ENCODE measurements around the gene CDK14.
"Not testable (repeated sequence)": the region's sequence is repeated elsewhere in the genome, so short reads cannot be mapped to it uniquely, and the experiment has no call there.

Gene CDK14

DNA sequence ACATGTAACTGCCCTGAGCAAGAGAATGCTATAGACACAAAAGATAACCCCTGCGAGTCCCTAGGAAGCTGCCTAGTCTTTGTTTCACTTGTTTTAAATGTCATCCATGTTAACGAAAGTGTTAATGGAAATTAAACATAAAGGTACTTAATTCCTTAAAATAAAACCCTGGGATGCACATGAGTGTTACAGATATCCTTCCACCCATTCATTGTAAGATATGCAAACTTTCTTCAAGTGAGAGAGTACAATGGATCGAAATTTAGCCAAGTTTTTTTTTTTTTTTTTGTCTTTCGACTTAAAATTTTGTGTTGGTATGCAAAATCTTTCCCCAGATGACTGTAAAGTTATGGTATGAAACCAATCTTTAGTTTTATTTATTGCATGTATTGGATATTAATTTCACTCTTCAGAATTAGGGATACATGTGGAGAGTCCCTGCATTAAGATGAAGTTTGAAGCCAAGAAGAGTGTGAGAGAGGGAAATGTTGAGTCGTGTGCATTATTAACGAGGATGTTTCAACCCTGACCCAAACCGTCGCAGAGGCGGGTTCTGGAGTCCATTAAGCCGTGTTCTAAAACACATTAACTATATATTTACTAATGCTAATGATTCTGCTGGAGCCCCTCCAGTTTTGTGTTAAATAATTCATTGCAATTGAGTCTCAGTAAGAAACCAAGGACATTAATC, 1.6 kb downstream of the CDK14 start:
- no peak for DNase-seq

DNA sequence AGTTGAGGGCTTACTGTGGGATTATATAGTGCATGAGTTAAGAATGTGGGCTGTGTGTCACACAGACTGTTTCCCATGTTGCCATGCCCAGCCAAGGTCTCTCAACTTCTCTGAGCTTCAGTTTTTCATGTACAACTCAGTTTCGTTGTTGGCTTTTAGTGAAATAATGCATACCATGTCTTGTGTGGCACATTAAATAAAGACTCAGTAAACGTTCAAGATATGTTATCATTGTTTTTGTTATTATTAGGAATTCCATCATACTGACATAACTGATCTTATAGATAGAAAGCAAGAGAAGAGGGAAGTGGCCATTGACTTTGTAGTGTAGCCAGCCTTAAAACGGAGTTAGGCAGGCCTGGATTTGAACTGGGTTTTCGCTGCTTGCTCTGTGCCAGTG, 2.9 kb downstream of the CDK14 start:
- no peak for DNase-seq

DNA sequence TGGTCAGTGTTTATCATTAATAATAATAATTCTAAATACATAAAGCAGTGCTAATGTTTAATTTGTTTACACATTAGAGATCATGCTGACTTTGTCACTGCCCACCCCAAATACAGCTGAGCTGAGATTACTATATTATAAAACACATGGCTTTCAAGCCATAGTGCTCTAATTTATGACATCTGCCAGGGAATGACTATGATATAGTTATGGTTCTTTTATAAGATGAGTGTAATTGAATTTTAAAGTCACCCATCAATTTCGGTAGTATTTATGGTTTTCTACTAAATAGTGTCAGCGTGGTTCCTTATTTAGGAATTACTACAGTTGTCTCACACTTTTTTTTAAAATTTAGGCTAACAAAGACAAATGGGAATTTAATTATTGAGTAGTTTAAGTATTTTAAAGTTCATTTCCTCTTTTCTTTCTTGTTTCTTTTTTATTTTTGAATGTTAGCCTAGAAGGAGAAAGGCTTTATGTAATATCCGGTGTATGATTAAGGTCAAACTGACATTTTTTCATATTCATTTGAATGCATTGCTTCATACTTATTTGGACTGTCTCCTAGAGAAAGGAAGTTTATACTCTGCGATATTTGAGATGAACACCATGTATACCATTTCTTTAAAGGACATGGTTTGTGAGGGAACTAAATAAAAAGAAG, 3.9 kb downstream of the CDK14 start:
- DNase-seq: no peak

DNA sequence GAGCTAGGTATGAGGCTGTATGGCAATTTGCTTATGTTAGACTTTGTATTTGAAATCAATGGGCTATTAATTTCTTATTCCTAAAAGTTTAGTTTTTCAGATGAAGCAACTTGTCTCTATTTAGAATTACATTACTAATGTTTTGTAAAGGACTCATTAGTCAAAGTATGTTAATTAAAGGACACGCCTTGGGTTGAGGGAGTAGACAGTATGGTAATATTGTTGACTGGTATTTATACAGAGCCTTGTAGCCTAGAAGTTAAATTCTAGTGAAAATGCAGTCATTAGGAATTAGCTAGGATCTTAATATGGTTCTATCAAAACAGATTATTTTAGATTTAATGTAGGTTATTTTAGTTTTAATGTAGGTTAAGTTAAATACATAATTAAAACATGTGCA, 6.2 kb downstream of the CDK14 start:
- no peak for DNase-seq

DNA sequence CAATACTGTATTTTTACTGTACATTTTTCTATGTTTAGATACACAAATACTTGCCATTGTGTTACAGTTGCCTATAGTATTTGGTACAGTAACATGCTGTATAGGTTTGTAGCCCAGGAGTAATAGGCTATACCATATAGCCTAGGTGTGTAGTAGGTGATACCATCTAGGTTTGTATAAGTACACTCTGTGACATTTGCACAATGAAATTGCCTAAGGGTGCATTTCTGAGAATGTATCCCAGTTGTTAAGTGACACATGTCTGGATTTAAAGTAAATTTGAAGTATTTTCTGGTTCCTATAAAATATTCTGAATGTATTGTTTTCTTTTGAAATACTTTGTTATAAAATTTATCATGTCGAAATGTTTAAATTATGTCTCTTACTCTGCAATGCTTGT, 7.2 kb downstream of the CDK14 start:
- no peak for DNase-seq

DNA sequence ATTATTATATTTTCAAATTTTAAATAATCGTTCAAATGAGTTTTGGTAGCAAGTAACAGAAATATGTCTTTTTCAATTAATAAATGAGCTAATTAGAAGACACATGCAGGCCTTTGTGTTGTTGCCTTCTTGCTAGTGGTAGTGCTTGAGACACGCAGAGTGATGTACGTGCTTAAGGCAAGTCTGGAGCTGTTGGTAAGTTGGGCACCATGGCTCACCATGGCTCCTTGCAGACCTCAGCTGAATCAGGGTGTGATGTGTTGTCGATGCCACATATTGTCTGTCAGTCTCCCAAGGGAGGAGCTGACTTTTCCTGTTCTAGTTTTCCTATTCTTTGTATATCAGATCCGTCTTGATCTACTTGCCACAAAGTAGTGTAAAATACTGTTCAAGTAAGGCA, 8.3 kb downstream of the CDK14 start:
- no peak for DNase-seq

DNA sequence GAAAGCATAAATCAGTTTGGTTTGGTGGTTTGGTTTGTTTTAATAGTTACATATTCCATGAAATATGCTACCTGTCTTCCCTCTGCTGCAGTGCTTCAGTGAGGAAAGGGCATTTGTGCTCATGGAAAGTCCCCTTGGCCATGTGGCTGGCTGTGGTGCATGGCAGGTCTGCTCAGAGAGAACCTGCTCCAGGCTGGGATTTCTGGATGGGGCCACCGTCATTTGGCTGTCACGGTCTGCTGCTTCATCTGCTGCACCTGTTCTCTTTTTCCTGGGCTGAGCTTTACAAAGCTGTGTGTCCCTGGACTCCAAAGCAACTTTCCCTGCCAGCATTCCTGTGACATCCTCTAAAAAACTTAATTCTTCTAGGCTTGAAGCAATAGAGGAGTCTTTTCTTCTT, 8.9 kb downstream of the CDK14 start:
- no peak for DNase-seq

DNA sequence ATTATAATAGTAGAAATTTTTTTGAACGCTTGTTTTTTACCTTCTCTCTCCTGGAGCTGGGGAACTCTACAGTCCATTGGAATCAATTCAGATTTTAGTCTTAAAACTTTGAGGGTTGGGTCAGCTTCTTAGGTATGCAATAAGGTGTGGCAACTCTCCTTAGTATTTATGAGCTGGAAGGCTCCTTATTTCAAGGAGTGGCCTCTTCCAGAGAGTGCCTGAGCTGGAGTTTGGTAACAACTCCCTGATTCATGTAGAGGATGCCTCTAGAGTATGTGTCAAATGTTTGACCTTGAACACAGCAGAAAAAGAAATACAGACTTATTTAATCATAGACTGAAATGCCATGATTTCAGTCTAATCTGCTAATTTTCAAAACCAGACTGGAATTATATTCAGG, 11.1 kb downstream of the CDK14 start:
- DNase-seq: no peak

DNA sequence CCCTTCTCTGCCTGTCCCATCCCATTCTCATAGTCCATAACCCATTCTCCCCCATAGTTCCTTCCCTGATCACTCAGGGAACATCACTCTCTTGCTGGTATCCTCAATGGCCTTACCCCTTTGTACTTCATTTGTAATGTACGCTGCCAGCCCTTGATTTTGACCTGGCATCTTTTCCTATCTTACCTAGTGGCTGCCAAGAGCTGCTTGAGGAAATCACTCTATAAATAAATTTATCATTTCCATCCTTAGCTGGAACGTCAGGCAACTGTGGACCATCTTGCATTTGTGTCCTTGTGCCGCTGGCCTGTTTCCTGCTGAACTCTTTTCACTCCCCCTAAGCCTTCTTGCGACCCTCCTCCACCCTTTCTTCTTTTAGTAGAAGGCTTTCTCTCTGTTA, 14.0 kb downstream of the CDK14 start:
- no peak for DNase-seq

DNA sequence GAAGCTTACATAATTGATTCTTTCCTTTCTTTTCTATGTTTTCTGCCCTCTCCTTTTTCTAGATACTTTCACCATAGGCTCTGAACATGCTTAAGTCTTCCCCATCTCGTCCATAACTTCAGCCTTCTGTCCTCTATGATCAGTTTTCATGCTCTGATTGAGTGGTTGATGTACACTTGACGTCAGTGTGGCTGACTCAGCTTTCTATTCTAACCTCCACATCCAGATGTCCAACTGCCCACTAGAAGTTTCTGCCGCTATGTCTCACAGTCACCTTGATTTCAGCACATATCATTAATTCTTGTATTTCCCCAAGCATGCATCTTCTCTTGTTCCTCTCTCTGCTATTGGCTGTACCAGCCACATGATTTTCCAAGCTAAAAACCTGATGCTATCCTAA, 15.0 kb downstream of the CDK14 start:
- DNase-seq: no peak

DNA sequence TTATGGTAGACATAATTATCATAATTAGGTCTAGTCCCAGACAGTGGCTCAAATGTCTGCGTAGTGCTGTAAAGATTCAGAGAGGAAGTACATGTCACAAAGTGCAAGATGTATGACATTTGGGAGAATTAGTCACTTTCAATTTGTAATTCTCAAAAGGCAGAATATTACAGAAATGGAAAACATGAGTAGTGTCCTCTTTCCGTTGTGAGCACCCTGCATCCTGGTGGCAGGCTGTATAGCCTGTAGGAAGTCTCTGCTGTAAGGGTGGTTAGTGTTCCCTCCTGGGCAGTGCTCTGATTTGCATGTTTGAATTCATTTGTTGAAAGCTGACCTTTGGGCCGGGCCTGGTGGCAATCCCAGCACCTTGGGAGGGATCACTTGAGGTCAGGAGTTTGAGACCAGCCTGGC, 17.0 kb downstream of the CDK14 start:
- DNase-seq: peak; percentile 6

DNA sequence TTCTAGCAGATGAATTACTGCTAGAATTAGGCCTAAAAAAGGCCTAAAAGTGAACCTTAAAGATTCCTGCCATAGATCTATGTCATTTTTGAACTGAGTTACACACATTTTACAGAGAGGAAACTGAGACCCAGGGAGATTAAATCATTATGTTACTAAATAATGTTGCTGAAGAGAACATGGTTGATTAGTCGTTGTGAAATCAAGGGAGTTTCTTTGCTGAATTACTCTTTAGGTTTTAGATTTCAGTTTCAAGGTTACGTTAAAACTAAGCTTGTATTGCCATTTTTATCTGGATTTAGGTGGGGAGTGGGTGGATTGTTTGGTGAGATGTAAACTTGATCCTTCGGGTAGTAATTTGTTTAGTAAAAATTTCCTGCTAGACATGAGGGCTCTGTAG, 21.3 kb downstream of the CDK14 start:
- DNase-seq: no peak

DNA sequence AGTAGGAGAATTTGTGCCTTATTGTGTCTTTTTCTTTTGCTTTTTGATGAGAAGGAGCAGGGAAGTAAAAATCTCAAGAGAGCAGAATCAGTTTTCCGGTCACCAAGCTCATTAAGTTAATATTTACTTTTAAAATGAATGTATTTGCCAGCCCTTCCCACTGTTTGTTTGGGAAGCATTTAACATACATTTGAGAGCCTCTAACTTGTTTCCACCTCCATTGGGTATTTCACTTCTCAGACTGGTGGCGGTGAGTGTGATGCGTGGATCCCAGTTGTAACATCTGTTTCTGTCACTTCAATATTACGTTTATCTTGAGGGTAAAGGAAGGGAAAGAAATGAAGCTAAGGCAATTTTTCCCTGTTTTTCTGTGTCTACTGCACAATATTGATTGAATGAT, 22.8 kb downstream of the CDK14 start:
- no peak for DNase-seq

DNA sequence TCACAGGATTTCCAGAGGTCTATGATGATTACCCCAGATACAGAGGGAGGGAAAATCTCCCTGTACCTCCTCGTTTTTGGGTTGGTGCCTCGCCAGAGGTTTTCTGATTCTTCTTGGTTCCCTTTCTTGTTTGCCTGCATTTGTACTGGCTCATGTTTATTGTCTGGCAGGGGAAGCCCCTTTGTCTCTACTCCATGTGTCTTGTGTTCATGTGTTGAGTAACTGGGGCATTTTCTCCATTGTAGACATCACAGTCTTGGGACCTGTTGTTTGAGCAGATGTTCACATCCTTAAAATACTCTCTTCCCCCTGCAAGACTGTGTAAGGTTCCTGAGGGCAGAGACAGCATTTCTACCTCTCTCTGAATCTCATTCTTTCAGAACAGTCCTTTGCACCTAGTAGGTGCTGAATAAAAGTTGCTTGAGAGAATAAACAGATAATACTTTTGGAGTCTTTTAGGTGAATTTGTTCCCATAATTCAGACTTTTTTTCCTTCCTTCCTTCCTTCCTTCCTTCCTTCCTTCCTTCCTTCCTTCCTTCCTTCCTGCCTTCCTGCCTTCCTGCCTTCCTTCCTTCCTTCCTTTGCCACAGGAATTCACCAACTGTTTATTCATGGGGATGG, 25.1 kb downstream of the CDK14 start:
- no peak for DNase-seq

DNA sequence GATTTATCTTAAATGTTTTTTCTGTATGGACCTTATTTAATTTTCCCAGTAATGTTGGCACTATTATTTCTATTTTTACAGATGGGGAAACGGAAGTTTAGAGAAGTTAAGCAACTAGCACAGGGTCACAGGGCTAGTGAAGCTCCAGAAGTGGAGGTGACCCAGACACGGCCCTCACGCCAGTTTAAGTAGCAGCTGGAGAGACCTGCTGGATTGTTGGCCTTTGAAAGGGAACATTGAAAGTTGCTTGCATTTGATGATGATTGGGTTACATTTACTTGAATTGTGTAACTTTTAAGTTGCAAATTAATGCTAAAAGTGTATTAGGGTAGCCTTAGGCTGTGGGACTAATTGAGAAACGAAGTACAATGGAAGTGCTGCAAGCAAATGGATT, 25.6 kb downstream of the CDK14 start:
- no peak for DNase-seq

DNA sequence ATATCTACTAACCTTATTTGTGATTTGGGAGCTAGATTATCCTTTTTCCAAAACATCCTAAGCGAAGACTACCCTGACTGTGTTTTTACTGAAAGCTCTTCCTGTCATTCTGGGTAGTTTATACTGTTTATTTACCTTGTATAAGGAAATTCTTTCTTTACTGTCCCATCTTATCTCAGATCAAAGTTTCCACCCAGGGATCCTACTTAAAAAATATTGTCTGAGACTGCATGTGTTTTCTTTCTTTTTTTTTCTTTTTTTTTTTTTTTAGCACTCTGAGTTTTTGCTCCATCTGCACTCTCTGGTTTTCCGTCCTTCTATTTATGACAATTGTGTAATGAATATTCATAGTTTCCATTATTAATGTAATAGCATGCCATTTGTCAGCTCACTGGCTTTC, 26.5 kb downstream of the CDK14 start:
- no peak for DNase-seq

DNA sequence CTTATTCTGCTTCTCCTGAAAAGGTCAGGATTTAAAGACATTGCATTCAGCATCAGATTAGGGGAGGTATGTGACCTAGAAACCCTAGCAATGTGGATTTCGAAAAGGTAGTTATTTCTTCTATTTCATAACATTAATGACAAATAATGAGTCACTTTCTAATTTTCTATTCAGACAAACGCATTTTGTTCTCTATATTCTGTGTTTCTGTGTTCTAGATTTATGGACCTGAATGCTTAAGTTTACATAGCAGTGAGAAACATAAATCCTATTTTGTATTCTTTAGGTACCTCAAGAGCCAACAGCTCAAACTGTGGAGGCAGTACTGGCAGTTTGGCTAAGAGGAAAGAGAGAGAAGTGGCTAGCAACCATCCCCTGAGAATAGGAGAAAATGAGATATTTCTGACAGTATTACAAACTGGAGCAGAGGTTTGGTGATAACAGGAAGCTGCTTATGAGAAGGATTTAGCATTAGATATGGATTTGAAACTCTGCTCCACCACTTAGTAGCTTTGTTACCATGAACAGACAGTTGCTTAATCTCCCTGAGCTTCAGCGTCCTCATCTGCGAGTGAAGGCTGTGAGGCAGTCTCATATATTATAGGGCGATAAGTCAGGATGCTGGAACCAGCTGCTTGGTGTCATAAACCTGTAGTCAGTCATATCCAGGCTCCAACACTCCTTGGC, 28.2 kb downstream of the CDK14 start:
- DNase-seq: no peak

DNA sequence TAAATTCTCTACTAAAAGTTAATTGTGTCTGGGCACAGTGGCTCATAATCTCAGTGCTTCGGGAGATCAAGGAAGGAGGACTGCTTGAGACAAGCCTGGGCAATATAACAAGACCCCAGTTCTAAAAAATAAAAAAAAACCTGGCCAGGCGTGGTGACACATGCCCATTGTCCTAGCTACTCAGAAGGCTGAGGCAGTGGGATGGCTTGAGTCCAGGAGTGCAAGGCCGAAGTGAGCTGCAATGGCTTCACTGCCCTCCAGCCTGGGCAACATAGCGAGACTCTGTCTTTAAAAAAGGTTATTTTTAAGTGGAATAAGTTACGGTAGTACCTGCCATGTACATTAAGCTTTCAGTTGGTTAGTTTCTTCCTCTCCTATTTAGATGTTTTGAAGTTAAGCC, 28.9 kb downstream of the CDK14 start:
- no peak for DNase-seq

DNA sequence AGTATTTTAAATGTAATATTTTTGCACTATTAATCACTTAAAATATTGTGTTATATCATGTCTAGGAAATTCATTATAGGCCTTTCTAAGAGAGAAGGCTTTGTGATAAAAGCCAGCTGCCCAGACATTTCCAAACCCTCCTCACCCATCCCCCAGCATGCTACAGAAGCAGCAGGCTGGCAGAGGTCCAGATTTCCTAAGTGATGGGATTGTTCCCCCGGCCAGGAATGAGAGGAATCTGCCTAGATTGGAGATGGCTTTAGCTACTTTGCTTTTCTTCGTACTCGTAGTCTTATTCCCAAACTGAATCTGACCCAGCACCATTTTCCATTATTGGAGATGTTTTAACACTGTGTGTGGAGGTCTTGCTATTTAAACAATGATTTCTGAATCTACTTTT, 29.4 kb downstream of the CDK14 start:
- no peak for DNase-seq

DNA sequence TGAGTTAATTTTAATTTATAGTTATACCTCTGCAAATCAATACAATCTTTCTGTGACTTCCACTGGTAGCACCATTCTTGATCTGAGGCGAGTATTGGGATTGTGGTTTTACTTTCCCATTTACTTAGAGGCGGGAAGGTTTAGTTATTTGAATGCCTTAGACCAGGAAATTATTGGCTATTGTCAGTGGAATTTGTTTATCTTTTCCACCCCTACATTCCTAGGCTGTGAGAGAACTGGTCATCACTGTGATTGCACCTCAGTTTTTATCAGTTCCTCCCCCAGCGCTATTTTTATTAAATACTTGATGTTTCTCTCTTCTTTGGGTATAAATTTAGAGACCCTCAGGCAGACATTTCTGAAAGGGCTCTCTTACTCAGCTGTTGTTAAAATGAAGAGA, 29.9 kb downstream of the CDK14 start:
- DNase-seq: no peak

DNA sequence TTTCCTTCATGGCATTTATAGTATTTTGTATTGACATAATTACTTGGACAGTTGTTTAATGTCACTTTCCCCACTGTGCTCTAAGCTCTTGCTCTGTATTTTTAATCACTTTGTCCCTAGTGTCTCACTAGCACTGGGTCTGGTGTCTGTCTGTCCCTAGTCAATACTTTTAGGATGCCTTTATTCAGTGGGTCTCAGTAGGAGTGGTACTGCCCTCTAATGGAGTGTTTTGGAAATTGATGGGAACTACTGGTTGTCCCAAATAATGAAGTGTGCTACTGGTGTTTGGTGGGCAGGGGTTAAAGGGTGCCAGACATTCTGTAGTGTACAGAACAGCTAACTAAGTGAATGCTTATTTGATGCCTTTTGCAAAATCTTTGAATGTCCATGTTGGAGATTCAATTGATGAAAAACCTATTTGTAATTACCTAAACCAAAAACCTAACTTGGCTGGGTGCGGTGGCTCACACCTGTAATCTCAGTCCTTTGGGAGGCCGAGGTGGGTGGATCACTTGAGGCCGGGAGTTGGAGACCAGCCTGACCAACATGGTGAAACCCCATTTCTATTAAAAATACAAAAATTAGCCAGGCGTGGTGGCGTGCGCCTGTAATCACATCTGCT, 33.3 kb downstream of the CDK14 start:
- peak; percentile 30 for DNase-seq

DNA sequence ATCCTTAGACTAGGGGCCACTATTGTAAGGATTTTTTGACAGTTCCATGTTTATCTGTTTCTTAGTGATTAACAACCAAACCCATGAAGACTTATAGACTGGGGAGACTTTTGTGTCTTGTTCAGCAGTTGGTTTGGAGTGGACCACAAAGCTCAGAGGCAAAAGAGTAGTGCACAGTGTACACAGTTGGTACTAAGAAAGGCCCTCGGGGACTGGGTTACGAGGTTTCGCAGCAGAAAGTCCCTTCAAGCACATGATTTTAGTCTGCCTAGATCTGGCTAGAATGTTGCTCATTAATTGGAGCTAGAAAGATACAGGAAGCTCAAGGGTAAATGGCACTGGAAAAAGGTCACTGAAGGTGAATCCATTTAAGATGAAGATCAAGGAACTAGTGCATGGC, 35.4 kb downstream of the CDK14 start:
- DNase-seq: no peak

DNA sequence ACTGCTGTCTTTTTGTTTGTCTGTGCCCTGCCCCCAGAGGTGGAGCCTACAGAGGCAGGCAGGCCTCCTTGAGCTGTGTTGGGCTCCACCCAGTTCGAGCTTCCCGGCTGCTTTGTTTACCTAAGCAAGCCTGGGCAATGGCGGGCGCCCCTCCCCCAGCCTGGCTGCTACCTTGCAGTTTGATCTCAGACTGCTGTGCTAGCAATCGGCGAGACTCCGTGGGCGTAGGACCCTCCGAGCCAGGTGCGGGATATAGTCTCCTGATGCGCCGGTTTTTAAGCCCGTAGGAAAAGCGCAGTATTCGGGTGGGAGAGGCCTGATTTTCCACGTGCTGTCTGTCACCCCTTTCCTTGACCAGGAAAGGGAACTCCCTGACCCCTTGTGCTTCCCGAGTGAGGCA, 43.6 kb downstream of the CDK14 start:
- not testable (repeated sequence) for DNase-seq

DNA sequence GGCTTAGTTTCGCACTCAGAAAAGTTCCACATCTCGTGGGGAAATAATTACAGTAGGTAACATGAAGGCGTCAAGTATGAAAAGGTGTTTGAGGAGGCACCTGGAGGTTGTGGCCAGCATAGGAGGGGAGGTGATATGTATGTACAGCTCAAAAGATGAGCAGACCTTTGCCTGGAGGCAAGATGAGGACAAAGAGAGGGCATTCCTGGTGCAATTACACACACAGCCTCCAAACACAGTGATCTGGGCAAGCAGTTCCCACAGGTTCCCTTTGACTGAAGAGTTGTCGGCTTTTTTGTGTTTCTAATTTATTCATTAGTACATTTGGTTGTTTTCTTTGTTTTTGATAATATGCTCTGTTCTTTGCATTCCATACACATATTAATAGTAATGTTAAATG, 46.9 kb downstream of the CDK14 start:
- no peak for DNase-seq

All from activated CD4-positive, alpha-beta T cell treated with anti-CD3 and anti-CD28 coated beads, Interleukin-2, amount 50 U/mL, for 16 hours (primary cell).